ENCODE data around the gene LDAH.

The LDAH gene

GRCh38 chr2:20781656-20782265, 41.1 kb downstream of the LDAH start:
- no peak for DNase-seq (ENCODE audit: low read depth, low spot score)

- no peak for DNase-seq (ENCODE audit: low read depth, low spot score)
These were observed 51.6 kb downstream of the LDAH start for GRCh38 chr2:20771299-20771698.

DNA sequence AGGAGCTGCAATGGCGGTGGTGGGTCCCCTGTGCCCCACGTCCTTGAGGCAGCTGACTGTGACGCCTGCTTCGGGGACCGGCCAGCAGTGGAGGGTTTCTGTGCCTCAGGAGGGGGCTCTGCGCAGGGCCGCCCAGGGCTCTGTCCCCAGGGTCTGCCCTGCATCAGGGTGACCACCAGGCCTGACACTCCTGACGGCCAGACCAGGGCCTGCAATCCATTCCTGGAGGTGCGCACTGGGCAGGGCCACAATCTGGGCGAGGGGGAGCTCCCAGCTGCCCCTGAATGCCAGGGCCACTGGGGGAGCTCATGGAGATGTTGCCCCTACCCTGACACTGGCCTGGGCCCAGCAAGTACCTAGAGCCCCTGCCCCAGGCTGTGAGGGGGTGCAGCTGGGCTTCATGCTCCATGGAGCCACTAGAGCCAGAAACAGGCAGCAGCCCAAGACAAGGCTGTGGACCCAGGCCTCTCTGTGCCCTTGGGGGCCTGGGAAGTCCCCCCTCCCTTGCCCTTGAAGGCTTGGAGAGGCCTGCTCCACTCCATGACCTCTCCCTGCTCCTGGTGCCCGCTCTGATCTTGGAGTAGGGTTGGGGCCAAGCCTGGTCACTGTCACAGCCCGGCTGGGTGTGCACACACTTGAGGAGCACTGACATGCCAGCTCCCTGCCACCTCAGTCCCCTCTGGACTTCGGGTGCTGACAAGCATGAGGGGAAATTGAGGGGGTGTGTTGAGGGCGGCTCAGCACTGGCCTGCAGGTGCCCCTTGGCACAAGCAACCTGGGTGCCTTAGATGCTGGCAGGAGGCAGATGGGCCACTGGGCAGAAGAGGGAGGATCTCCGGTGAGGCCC, 55.9 kb downstream of the LDAH start:
- no peak for DNase-seq (ENCODE audit: low read depth, low spot score)

DNA sequence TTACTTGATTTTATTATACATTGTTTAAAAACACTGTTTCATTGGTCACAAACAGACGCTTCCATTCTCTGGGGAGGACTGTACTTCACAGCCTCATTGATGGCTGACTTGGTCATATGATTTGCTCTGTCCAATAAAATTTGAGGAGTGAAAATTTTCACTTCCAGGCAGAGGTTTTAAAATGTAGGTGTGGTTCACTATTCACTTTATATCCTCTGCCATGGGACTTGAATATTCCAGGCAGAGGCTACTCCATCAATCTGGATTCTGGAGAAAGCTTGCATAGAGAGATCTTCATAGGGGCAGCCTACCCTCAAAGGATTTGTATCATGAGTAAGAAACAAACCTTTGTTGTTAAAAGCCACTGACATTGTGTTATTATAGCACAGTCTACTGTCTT, 56.7 kb downstream of the LDAH start:
- DNase-seq (ENCODE audit: low read depth, low spot score): no peak

DNA sequence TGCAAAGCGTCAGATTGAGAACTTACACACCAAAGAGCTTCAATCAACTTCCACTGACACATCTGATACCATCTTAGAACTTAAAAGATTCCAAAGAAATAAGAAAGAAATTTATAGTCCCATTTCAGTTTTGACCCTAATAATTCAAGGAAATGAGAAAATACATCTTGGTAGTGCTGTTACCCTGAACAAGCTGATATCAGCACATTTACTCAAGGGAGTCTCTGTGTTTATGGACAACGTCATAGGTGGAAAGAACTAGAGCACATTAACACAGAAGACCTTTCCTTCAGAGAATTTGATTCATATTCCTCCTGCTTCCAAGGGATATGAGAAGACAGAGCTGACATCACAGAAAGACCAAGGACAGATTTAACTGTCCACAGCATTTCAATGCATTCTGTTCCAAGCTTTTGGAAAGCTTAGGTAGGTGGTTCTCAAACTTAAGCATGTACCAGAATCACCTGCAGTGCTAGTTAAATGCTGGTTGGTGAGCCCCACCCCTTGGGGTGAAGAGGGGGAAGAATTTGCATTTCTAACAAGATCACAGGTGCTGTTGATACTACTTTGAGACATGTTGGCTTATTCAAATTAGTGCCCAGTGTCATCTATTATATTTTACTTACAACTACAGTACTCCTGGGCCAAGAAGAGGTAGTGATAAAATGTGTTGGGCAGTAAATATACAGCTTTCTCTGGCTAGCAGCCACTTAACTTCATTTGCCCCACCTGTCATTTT, 59.8 kb downstream of the LDAH start:
- no peak for DNase-seq (ENCODE audit: low read depth, low spot score)

- no peak for DNase-seq (ENCODE audit: low read depth, low spot score)
These were observed 63.4 kb downstream of the LDAH start for GRCh38 chr2:20759487-20759886.

DNA sequence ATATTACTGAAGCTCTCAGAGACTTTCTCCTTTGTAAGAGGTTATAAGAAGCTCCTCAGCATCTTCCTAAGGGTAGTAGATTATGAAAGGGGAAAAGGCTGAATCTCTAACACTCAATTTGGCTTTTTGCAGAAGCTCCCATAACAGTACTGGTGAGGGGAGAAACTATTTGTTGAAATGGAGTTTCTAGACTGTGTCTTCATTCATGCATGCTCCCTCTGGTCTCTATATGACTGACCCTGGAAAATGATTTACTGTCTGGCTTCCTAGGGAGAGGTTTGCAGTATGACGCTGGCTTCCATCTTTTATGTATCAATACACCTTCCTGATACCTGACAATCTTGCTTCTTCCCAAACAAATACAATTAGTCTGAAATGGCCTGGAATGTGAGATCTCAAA, 63.9 kb downstream of the LDAH start:
- no peak for DNase-seq (ENCODE audit: low read depth, low spot score)

GRCh38 chr2:20757405-20758090, 65.4 kb downstream of the LDAH start:
- DNase-seq (ENCODE audit: low read depth, low spot score): no peak

GRCh38 chr2:20755132-20755800, 67.6 kb downstream of the LDAH start:
- DNase-seq (ENCODE audit: low read depth, low spot score): no peak

GRCh38 chr2:20752293-20752692, 70.6 kb downstream of the LDAH start:
- DNase-seq (ENCODE audit: low read depth, low spot score): no peak

DNA sequence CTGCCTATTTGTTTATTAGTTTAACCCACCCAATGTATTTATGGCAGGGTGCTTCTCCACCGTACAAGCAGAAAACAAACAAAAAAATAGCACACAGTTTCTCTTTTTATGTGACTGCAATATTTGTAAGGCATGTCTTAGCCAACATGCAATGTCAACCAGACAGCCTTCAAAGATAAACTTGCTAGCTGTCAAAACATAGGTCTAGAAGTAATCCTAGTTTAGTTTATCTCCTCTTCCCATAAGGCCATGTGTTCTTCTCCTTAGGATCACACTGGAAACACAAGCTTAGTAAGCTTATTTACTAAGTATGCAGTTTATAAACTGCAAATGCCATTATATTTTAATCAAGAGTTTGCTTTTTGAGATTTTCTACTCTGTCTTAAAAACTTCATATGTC, 75.6 kb downstream of the LDAH start:
- no peak for DNase-seq (ENCODE audit: low read depth, low spot score)

- DNase-seq (ENCODE audit: low read depth, low spot score): no peak
These were observed 76.9 kb downstream of the LDAH start for GRCh38 chr2:20745924-20746555.

GRCh38 chr2:20744366-20745335, 78.2 kb downstream of the LDAH start:
- no peak for DNase-seq (ENCODE audit: low read depth, low spot score)

GRCh38 chr2:20738772-20739171, 84.1 kb downstream of the LDAH start:
- no peak for DNase-seq (ENCODE audit: low read depth, low spot score)

- DNase-seq (ENCODE audit: low read depth, low spot score): no peak
These were observed 85.4 kb downstream of the LDAH start for GRCh38 chr2:20737505-20737904.

- DNase-seq (ENCODE audit: low read depth, low spot score): no peak
These were observed 94.7 kb downstream of the LDAH start for GRCh38 chr2:20728114-20728758.

DNA sequence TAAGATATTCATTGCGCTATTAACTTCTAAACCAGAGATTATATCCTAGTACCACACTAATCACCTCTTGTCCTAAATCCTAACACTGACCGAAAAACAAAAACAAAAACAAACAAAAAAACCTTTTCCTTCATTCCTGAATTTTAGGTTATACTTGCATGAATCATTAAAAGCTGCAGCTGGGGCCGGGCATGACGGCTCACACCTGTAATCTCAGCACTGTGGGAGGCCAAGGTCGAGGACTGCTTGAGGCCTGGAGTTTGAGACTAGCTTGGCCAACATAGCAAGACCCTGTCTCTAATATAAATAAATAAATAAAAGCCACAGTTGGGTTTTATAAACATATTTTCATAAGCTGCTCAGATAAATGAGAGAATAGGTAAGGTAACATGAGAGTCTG, 96.0 kb downstream of the LDAH start:
- DNase-seq (ENCODE audit: low read depth, low spot score): no peak

DNA sequence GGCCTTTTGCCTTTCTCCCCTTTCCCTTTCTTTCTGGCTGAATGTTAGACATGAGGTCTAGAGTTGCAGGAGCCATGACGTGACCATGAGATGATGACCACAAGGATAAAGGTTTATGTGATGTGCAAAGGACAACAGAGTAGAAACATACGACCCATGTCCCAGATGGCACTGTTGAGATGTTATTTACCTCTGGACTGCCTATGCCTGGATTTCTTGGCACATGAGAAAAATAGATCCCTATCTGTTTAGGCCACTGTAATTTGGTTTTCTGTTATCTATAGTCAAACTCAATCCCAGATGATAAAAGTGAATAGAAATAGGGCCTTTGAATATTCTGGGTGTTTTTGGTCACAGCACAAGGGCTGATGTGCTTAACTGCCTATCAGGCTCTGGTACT, 97.1 kb downstream of the LDAH start:
- no peak for DNase-seq (ENCODE audit: low read depth, low spot score)

GRCh38 chr2:20724500-20725053, 98.3 kb downstream of the LDAH start:
- no peak for DNase-seq (ENCODE audit: low read depth, low spot score)
